HG02763 (cell line): ENCODE measurements around the gene IPO5.
"Not testable (repeated sequence)": the region's sequence is repeated elsewhere in the genome, so short reads cannot be mapped to it uniquely, and the experiment has no call there.

ENCODE experiments used
- ATAC-seq: cut with Tn5 transposase; IDR thresholded peaks from one replicate; pipeline ENCODE4 v1.9.1; 2021; ENCODE audit warnings: mild to moderate bottlenecking, moderate library complexity; ENCODE audit not compliant: unreplicated experiment

Gene IPO5

DNA sequence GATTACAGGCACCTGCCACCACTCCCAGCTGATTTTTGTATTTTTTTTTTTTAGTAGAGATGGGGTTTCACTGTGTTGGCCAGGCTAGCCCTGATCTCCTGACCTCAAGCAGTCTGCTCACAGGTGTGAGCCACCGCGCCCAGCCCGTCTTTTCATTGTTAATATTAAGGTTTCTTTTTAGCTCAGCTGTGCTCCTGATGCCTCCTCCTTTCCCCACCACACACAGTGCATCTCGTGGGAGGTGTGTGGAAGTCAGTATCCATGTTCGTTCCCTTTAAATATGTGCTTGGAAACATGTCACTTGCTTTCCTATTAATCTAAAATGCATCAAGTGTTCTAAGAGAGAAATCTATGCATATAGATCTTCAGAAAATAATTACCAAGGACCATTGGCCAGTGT is 53.5 kb downstream of the IPO5 start:
- no peak for ATAC-seq

DNA sequence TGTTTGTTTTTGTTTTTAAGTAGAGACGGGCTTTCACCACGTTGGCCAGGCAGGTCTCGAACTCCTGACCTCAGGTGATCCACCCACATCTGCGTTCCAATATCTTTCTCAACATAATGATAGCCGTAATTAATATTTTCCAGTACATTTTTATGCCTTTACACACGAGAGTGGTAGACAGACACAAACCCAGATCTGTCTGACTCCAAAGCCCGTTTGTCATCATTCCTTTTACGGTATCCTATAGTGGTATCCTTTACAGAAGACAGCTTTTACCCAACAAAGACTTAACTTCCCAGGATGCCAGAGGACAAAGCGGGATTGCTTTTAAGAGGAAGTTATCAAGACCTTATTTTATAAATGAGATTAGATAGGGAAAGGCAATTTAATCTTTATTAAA is 59.8 kb downstream of the IPO5 start:
- no peak for ATAC-seq

DNA sequence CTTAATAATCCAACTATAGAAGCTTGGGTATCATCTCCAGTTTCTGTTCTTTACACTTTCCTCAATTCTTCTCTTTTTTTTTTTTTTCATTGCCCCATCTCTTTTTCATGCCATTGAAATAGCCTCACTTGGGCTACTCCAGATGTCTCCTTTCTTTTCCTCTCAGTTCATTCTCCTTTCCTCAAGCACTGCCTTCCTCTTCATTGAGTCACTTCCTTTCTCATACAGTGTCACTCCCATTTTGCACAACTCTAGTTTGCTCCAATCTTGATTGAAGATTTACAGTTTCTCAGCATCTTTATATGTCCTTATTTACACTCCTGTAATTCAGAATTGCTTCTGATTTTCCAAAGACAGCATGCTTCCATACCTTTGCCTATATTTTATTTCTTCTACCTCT is 61.3 kb downstream of the IPO5 start:
- no peak for ATAC-seq

DNA sequence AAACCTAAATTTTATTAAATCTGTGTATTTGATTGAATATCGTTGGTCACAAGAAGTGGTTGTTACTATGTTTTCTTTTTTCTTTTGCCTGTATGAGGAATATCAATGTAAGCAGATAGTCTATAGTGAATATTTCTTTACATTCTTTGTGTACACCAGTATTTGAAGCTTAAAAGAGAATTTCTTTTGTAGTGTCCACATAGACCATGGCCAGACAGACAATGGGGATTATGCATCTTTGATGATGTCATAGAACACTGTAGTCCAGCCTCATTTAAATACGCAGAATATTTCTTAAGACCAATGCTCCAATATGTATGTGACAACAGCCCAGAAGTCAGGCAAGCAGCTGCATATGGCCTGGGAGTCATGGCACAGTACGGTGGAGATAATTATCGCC is 64.8 kb downstream of the IPO5 start:
- no peak for ATAC-seq

DNA sequence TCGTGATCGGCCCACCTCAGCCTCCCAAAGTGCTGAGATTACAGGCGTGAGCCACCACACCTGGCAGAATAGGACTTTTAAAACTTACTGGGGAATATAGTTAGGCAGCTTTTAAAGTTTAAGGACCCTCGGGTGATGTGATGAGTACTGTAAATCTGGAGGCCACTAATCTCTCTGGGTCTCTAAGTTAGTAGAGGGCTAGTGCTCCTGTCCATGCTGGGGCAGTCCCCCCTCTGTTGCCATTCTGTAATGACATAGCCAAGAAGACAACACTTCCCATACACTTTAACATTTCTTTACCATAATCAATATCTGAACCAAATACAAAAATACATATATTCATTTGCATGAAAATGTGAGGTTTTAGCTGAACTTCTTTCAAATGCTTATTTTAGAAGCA is 65.7 kb downstream of the IPO5 start:
- no peak for ATAC-seq

DNA sequence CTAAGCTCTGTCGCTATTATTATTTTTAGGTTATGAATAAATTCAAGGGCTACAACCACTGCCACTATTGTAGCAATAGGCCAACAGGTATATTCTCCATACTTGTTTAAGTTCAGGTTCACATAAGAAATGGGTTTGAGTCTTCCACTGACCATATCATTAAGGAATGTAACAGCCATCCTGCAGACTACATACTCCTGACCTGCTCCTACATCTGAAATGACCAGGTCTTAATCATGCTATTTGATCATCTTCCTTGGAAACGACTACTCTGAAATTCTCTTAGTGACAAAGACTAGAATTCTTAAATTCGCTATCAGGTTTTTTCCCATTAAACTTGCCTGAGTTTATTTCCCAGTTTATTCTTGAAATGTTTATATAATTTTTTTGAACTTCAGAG is 66.8 kb downstream of the IPO5 start:
- no peak for ATAC-seq

DNA sequence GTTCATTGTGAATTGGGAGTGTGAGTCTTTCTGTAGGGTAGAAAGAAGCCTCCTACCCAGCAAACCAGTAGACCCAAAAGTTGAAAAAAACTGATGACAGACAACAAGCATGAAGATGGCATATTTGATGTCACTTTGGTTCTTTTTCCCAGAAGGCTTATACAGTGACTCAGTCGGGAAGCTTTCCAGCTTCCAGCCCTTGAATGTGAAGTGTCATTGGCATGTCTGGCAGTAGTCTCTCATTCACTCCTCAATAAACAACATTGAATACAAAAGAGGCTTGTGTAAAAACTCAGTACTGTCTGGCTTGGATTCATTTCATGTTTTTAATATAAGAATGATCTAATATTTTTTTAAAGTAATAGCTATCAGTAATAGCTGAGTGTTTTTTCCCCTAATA is 68.7 kb downstream of the IPO5 start:
- ATAC-seq: no peak

DNA sequence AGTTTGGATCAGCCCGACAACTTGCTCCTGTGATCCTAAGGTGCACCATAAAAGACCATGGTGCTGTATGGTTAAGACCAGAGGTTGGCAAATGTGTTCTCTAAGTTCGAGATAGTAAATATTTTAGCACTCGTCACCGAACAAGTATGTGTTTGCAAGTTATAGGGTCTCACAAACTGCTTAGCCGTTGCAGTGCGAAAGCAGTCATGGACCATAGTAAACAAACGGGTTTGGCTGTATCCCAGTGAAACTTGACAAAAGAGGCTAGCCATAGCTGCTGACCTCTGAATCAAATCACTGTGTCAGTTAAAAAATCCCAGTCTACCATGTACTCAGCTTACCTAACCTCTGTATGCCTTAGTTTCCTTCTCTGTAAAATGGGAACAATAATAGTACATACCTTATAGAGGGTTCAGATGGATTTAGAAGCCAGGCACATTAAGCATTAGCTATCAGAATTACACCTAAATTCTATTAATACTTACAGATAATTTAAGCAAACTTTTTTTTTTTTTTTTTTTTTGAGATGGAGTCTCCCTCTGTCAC is 72.1 kb downstream of the IPO5 start:
- no peak for ATAC-seq

DNA sequence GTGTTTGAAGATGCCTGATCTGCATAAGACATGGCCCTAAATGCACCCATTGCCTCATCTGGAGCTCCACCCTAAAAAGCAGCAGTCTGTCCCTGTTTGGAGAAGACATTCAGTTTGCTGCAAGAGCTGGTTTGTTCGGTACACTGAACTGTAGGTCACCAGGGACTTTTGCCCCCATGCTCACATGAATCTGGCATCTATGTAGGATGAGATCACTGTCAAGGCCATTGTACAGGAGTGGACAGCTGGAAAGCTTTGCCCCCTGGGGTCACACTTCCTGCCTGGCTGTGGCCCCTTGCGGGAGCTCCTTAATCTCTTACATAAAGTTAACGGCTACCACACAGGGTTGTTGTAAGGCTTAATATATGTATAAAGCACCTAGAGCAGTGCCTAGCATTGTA is 73.0 kb downstream of the IPO5 start:
- ATAC-seq: no peak

DNA sequence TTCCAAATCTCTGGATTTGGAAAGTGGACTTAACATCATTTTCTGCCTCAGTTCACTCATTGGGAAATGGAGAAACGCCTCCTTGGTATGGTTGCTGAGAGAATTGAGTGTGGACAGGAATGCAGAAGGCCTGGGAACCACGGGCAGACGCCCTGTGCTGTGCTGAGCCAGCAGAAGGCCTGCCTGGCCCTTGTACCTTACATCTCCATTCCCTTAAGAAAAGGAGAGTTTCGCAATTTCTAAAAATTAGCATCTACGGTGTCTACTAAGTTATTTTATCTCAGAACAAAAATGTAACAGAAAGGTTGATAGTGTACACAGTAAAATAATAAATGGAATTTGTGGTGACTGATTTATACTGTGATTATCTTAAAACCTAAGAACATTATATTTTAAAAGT is 78.7 kb downstream of the IPO5 start:
- no peak for ATAC-seq

DNA sequence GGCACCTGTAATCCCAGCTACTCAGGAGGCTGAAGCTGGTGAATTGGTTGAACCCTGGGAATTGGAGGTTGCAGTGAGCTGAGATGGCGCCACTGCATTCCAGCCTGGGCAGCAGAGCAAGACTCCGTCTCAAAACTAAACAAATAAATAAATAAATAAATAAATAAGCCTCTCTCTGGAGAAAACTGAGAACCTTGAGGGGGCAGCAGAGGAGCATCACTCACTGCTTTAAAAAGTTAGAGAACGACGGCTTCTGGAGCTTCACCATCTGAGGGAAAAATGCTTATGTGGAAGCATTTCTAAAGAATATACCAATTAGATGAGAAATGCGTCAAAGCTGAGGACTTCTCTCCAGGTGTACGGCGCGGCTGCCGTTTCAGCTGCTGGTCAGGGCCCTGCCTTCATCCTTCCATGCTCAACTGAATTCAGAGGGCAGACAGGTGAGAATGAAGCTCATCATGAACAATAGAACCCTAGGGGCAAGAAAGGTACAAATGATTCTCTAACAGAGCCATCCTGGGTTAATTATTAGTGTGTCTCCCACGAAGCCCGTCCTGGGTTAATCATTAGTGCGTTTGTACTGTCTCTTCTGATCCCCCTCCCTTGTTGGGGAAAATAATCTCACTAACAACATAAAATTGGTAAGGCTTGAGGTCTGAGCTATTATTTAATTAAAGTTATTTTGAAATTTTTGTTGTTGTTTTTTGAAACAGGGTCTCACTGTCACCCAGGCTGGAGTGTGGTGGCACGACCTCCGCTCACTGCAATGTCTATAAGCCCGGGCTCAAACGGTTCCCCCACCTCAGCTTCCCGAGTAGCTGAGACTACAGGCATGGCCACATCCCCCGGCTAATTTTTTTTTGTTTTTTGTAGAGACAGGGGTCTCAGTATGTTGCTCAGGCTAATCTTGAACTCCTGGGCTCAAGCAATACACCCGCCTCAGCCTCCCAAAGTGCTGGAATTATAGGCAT is 80.1 kb downstream of the IPO5 start:
- no peak for ATAC-seq

DNA sequence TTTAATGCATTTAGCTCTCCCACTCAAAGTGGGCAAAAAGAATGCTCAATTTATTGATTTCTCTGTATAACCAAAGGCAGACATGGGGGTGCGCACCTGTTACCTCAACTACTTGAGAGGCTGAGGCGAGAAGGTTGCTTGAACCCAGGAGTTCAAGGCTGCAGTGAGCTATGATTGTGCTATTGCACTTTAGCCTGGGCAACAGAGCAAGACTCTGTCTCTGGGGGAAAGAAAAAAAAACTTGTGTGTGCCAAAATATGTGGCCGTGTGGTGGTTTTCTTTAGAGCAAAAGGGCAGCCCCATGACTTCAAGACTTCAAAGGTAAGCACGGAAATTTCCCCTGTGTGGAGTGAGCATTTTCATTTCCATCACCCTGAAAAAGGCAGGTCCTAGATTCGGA is 81.9 kb downstream of the IPO5 start:
- no peak for ATAC-seq

DNA sequence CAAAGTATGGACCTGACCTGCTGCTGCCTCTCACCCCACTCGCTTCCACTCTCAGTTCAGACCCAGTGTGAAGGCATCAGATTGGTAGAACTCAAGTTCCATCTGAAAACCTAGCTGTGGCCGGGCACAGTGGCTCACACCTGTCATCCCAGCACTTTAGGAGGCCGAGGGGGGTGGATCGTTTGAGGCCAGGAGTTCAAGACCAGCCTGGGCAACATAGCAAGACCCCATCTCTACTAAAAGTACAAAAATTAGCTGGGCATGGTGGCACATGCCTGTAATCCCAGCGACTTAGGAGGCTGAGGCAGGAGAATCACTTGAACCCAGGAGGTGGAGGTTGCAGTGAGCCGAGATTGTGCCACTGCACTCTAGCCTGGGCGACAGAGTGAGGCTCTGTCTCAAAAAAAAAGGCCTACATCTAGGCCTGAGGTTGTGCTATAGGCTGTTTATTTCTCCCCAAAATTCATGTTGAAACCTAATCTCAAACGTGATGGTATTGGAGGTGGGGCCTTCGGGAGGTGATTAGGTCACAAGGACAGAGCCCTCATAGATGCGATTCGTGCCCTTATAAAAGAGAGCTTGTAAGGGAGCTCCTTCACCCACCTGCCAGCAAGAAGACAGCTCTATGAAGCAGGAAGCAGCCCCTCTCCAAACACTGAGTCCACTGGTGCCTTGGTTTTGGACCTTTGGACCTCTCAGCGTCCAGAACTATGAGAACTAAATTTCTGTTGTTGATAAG is 83.3 kb downstream of the IPO5 start:
- not testable (repeated sequence) for ATAC-seq

DNA sequence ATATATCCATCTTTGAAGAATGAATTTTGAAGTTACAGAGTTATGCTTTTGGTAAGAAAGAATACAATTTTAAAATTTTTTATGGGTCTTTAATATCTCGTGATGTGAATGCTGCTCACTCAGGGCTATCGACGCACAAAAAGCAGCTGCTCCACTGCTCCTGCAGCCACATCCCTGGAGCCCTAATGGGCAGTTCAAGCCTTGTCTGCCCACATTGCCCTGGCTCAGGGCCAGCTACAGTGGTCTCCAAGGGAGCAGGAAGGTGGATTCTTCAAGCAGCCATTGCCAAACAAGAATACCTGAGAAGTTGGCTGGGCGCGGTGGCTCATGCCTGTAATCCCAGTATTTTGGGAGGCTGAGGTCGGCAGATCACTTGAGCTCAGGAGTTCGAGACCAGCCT is 85.8 kb downstream of the IPO5 start:
- no peak for ATAC-seq

DNA sequence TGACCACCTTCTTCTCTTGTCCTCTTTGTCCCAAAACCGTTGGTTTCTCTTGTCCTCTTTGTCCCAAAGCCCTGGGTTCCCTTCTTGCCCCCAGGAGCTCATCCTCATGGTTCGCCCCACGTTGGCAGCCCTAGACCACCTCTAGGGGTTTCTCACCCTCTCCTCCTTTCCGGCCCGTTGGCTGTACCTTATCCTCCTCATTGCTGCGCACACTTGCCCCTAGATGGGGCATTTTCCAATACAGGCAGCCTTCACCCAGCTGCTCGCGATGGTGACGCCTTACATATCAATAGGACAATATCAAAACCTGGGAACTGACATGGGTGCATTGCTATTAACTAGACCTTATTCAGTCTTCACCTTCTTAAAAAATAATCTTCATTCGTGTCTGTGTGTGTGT is 86.5 kb downstream of the IPO5 start:
- ATAC-seq: no peak

DNA sequence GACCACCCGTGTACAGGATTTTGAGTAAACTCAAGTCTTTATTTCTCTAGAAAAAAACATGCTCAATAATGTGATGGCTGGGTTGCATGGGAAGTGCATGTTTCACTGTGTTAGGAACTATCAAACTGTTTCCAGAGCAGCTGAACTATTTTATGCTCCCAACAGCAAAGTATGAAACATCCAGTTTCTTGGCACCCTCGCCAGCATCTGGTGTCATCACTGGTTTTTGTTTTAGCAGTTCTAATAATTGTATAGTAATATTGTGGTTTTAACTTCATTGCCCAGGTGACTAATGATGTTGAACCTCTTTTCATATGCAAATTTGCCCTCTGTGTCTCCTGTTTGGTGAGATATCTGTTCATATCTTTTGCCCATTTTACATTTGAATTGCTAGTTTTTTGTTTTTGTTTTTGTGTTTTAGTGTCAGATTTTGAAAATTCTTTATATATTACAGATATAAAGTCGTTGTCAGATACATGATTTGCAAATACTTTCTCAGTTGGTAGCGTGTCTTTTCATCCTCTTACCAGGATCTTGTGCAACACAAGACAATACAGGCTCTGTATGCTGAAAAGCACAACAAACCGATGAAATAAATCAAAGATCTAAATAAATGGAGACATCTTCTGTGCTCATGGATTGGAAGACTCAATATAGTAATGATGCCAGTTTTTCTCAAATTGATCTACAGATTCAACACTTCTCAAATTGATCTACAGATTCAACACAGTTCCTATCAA is 87.8 kb downstream of the IPO5 start:
- ATAC-seq: no peak

DNA sequence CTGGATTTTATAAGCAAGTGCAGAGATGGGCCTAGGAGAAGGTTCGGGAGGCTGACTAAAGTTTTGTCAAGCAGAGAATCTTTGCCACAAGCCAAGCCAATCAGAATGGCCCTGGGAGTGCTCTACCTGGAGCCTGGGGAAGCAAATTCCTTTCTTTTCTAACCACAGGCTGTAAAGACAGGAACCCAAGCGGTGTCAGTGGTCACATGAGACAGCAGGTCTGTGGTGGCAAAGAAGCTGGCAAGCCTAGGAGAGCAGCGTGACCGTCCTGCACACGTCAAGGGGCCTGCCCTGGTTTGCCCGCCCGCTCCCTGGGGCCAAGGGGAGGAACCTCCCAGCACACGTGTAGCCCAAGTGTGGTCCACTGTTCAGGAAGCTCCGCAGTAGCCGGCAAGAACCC is 90.8 kb downstream of the IPO5 start:
- ATAC-seq: no peak

DNA sequence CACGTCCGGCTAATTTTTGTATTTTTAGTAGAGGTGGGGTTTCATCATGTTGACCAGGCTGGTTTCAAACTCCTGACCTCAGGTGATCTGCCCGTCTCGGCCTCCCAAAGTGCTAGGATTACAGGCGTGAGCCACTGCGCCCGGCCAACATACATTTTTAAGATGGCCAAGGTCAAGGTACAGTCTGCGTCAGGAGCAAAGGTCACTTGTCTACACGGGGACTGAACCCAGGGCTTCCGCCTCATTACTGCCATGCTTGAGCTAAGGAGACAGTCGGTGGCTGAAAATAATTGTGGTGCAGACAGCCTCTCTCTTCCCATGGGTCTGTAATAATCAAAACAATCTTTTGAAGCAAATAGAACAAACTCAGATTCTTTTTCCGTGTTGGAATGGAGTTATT is 94.3 kb downstream of the IPO5 start:
- not testable (repeated sequence) for ATAC-seq

DNA sequence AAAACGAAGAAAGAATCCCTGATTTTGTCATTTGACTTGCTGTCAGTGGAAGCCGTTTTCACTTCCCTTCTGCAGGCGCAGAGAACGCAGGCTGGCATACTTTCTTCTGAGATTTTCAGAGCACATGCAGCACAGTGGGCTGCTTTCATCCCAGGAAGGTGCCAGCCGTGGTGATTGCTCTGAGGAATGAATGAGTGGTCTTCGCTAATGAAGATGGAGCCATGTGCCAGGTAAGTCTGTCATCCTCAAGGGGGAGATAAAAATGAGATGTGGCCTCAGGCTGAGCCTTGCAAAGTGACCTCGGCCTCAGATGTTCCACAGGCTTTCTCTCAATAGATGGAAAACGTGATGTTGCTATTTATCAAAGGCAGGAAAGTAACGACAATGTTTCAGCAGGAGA is 94.8 kb downstream of the IPO5 start:
- no peak for ATAC-seq

DNA sequence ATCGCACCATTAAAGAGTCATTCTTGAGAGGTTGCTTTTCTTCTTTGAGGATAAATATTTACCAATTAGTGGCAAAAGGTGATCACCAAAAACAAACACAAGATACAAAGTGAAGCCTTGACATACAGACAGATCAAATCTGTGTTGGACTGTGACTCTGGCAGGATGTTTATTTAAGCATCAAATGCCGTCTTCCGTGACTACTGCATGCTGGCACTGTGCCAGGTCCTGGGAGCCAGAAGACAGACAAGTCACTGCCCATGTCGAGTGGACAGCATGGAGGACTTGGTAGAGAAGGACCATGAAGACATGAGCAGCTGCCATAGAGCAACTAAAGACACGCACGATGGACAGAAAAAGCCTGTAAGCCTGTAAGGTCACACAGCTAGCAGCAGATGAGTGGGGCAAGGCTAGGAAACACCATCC is 96.6 kb downstream of the IPO5 start:
- ATAC-seq: no peak

DNA sequence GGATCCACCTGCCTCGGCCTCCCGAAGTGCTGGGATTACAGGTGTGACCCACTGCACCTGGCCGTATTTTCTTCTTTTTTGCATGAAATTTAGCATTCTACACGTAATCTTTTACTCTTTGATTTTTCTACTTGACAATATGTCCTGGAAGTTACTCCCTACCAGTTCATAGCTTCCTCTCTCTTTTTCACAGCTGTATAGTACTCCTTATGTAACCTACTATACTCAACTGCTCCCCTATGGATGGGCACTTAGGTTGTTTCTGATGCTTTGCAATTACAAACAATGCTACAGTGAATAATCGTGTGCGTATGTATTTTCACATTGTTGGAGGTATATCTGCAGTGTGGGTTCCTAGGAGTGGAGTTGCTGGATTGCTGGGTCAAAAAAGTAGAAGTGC is 98.9 kb downstream of the IPO5 start:
- no peak for ATAC-seq
